ENCODE results near the gene KCNJ3.

KCNJ3 gene

DNA sequence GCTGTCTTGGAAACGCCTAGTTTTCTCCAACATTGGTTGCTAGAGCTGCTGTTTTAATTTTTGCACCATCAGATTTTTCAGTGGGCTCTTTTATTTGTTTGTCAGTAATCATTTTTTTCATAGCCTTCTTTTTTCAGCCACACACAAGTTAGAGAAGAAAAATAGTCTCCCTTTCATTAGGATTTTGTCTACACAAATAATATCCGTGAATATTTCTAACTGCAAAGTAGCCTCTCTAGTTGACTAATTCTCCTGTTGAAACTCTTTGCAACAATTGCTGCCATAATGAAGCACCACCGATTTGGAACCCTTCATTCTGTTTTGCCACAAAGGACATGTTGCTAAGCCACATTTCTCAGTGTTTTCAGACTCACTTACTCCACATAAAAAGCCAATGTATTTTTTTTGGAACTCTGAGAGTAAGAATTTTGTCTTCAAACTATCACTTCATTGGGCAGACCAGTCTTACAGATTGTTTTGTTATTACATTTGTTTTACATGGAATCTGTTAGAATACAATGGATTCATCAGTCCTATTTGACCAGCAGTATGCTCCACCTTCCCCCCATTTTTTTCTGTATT, 9.6 kb downstream of the KCNJ3 start:
- no peak for DNase-seq

DNA sequence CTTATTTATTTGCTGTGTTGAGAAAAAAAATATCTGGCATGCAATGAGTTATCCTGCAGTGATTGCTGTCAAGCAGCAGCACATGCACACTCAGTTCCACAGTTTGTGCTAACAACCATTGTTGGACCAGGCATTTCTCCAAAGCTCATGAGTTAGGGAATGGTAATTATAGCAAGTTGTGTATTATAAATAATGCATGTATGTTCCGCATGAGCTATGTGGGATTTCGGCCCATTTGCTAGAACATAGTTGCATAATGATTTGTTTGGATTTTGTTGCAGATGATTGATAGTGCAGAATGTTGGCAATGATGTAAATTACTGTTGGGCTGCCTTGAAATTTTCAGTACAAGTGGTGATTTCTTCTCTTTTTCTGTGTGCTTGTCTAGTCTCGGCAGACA, 10.7 kb downstream of the KCNJ3 start:
- DNase-seq, result no peak

DNA sequence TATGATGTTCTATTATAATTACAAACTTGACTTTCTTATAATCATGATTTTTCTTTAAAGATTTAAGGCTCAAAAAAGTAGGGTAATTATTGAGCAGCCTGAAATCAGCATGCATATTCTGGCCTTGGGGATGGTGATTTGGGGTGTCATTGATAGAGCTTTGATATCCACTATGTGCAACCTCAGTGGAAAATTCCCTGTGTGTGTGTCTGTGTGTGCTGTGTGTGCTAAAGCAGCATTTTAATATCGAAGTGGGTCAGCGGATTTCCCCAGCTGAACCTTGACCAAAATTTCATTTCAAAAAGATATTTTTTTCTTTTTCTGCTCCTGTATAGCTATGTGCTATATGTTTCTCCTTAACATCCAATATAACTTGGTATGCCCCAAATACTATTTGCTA, 11.6 kb downstream of the KCNJ3 start:
- DNase-seq, result no peak

DNA sequence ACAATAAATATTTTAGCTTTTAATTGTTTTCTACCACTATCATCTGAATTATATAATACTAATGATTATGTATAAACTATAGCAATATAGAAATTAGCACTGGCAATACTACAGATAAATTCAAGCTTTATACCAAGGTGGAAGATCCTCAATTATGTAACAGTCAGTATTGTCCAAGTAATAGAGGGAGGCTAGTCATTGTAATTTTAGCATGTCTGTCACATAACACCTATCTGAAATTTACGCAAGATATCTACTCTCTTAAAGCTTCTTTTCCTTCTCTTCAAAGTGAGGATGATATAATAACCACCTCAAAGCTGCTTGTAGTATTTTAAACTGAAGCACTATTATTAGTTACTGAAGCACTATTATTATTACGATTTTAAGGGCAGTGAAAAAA, 12.2 kb downstream of the KCNJ3 start:
- no peak for DNase-seq

DNA sequence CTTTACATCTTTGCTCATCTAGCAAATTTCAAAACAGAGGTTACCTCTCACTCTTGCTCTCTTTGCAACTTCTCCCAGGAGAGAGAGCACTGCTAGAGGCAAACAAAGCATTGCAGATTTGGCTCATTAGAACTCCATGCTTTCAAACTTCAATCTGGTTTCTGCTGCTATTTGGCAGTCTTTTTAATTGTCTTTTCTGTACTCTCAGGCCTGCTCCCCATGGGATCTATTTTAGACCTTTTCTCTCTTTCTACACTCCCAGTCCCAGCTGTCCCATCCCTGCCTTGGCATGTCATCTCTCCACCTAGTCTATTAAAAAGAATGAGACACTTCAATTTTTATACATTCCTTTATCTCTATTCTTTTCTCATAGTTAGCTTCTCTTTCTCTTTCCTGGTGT, 15.2 kb downstream of the KCNJ3 start:
- DNase-seq, result no peak

DNA sequence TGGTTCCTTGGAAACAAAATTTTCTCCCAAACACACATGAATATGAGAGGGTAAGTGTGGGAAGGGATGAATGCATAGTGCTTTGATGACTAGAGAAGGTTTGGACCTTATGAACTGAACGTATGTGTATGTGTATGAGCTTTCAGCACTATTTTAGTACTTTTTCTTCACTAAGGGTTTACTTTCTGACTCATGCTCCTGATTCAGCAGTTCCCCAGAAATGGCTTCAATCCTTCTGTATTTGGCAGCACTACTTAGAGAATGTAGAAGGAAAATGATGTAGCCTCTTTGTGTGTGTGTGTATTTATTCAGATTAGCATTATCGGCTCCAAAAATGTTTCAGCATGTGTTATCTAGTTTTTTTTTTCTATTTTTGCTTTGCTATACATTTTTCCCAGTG, 22.2 kb downstream of the KCNJ3 start:
- no peak for DNase-seq

DNA sequence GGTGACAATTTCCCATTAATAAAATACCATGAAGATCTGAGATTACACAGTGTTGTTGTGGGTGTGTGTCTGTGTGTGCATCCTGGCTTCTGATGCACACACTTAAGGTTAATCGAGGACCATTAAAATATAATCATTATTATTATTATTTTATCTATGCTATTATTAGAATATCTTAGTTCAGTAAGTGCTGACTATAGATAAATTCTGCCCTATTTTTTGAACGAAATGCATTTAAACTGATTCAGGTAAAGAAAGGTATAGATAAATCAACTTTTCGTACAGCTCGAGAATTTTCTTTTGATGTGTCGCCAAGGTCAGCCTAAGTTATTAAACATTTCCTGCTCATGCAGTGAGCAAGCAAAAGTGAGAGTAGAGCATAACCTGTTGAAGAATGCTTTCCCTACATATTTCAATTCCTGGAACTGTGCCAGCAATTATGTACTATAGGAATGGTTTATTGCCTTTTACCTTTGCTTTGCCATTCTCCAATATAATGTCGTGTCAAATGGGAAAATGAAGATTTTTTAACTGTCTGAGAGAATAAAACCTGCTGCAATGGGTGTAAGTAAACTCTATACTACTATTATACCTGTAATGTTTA, 25.8 kb downstream of the KCNJ3 start:
- DNase-seq, result no peak

DNA sequence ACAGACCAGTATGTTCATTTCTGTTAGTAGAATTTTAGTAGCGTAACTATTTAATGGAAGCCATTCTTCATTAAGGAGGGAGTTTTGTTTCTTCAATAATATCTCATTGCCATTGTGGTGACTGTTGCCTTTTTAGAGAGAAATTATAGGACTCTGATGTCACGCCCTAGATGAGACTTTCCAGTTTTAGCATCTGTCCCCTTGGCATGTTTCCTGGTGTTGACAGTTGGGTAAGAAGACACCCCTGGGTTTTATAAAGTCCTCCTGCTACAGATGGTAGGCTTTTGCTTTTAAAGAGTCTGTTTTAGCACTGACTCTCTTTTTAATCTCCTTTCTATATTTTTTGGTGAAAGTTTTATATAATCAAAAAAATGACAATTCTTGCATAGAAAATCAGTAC, 41.9 kb downstream of the KCNJ3 start:
- DNase-seq, result no peak

DNA sequence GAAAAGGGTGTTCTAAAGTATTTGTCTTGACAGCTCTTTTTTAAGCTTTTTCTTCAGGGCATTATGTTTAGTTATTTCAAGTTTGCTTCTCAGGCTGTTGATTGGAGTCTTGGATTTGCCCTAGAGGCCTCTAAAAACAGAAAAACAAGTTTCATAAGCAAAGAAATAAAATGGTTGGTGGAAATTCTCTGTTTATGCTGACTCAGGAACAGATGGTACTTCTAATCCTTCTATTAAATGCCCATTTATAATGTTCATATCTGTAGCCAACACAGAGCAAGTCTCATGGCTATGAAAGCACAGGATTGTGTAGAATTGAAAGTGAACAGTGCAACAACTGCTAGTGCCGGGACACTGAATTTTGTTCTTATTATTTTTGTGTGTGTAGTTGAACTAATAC, 60.4 kb downstream of the KCNJ3 start:
- no peak for DNase-seq

DNA sequence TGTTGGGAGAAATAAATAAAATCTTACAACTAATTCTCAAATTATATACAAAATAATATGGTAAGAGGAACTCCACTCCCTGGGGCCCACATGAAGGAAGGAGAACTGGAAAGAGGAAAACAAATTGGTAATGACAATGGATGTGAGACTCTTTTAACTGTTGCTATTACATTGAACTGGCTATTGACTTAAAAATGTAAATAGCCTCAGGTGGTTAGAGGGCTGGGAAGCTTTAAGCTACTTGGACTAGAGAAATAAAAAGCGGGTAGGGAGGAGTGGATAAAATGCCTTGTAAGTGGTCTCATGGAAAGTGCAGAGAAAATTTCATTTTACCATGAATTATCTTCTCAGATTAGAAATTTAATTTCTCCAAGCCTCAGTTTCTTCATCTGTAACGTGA, 64.1 kb downstream of the KCNJ3 start:
- DNase-seq, result no peak

DNA sequence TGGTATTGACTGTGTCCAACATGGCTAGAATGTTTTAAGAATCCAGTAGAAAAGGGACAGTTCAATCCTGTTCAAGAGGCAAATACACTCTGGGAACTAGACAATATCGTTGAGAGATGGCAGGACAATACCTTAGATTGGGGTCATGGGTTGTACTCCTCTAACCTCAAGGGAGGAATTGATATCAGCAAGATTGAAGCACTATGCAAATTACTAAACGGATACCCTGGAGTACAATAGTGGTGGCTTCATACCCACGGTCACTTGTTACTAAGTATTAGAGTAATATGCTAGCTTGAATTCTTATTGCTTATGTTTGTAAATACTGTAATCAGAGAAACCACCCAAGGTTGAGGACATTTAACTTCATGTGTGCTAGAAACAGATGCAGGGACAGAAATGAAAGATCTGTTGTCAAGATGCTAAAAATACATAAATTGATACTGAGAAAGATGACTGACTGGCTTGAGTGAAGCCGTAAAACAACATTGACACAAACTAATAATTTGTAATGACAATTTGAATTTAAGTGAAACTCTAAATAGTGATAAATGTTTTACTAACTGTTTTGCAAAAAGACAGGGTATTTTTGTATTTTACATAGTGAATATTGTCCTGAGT, 73.3 kb downstream of the KCNJ3 start:
- no peak for DNase-seq

DNA sequence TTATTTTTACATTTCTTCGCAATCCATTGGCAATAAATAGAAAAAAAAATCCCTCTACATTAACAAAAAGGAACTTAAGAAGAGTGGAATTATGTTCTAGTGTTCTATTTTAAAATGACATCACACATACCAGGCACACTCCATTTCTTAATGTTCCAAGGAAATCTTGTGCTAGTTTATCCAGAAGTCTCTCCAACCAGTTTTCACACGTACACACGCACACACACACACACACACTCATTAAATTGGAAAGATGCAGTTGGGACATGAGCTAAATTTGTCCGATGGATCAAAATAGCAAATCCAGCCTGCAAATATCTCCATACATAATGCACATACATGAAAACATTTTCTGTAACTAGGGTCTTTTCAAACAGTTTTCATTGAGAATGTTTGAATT, 78.3 kb downstream of the KCNJ3 start:
- DNase-seq, result no peak

DNA sequence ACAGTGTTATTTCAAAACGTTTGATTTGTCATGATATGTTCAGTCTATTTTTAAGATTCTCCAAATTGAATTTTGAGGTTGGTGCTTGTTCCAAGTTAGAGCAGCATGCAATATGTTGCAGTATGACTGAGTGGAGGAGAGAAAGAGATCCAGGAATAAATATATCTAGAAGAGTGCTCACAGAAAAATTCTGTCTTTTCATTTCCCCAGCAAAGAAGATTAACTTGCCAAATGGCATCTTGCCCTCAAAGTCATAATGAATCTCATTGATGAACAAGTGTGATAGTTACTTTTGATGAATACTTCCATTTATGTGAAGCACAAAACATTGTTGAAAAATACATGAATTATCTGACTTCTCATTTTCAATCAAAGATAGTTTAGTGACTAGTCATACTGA, 95.9 kb downstream of the KCNJ3 start:
- no peak for DNase-seq

DNA sequence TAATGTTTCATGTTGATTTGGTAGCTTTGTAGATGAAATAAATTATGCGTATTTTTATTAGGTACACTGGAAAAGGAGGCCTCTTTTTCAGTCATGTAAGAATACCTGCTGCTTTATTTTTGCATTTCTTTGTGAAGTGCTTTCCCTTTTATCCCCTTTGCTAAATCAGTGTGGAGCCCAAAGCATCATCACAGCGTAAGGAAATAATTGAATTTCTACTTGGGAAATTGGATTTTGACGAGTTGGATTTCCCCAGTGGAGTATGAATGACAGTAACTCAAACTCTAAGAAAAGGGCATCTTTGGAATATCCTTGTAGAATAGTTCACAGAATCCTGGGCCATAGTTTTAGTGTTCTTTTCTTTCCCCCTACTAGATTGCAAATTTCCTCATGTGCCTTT, 97.2 kb downstream of the KCNJ3 start:
- no peak for DNase-seq

DNA sequence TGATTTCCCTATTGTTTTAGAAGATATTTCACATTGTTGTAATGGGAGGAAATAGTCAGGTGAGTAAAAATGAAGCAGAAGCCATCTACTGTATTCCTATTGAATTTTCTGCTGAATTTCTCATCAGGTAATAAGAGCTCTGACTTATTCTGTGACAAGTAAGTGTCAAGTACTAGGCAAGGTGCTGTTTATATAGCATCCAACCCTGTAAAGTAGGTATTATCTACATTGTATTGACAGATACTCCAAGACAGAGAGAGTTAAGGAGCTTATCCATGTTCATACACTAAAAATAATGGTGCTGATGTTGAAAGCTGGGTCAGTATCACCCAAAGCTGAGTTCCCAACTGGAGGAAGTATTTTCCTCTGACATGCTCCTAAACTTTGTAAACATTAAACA, 106.0 kb downstream of the KCNJ3 start:
- DNase-seq, result no peak

DNA sequence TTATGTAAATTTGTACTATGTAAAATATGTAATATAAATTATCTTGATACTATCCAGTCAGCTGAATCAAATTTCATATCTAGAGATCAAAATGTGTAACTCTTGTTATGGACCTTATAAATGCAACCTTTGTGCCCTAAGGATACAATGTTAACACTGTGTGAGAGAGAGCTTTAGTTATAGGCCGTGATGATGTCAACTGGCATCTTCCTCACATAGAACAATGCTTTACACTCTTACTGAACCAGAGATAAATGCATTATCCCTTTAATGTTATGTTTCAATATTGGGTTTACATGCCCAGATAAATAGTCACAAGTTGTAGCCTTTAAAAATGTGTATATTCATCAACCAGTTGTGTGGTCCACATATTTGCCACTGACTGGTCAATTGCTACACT, 115.1 kb downstream of the KCNJ3 start:
- DNase-seq, result no peak

DNA sequence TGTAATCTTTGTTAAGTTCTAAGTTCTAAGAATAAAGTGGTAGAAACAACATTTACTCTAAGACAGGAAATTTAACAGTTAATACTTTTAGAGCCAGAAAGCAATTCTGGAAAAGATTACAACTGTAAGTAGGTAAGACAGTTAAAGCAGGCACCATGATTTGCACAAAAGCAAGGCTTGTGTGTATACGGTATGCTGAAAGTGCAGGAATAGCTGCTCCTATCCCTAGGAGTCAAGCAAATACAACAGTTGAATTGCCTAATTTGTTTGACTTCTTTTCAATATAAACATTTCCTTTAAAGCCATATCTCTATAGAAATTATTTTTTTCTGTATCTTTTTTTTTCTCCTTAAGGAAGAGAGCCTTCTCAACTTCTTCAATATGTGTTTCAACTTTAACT, 116.4 kb downstream of the KCNJ3 start:
- no peak for DNase-seq

DNA sequence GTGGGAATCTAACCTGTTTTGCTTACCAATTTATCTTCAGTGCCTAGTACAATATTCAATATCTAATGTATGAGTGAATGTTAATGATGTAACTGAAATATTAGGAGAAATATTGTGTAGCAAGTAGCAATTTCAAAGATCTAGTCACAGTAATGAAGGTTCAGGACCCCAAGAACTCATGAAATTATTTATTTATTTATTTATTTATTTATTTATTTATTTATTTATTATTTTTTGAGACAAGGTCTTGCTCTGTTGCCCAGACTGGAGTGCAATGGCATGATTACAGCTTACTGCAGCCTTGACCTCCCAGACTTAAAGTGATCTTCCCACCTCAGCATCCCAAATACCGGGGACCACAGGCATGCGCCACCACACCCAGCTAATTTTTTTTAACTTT, 126.9 kb downstream of the KCNJ3 start:
- no peak for DNase-seq

DNA sequence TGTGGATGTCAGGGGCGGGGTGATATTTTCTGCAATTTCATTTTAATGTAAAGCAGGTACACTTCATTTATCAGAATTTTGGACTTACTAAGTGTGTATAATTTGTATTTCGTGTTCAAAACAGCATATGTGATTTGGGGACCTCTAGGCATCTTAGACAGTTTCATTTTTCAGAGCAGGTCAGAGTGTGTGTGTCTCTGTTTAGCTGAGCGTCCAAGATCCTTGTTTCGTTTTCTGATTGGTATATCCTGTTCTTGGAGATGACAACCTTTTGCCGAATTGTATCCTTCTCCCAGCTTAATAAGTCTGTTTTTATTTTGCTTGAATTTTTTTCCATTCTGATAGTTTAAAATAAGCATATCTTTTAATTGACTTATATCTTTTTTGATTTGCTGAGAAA, 128.3 kb downstream of the KCNJ3 start:
- DNase-seq, result no peak

DNA sequence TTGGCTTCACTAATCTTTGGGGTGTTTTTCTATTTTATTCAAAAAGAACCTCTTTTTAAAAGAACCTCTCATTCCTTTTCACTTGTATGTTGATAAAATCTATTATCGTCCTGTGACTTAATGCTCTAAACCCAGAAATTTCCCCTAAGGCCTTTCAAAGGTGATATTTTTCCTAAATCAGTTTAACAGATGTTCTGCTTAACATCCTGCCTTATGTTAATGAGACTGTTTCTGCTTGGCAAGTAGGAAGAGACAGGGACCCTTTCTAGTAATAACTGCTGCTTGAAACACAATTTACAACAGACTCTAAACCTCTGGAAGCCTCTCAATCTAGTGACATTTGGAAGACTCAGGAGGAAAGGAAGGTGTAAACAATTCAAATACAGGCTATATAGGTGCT, 128.8 kb downstream of the KCNJ3 start:
- no peak for DNase-seq

DNA sequence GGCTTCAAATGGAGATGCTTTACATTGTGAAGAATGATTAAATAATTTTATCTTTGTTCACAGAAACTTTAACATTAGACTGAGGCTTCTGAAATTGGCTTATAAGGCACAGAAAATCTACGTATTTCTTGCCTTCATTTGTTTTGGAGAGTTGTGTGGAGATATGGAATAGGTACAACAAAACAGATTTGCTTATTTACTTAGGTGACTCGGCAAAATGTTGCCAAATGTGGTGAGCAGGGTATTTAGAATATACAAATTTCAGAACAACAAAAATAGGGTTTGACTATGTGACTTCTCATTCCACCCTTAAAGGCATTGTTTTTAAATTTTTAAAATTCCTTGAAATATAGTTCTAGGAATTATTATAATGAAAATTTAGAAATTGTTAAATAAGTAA, 134.2 kb downstream of the KCNJ3 start:
- no peak for DNase-seq

DNA sequence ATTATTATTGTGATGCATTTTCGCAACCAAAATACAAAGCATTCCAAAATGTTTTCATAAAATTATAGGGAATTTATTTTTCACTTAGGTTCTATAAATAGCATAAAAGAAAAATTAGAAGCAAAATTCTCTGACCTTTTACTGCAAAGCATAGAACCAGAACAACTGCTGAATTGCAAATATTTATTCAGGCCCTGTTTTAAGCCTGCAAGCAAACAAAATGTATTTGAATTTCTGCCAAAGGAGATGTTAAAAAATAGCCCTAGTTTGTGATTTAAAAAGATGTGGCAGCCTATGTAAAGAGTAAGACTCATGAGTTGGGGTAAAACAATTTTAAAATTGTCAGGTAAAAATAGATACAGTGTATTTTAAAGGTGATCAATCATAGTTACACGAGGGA, 138.1 kb downstream of the KCNJ3 start:
- no peak for DNase-seq

DNA sequence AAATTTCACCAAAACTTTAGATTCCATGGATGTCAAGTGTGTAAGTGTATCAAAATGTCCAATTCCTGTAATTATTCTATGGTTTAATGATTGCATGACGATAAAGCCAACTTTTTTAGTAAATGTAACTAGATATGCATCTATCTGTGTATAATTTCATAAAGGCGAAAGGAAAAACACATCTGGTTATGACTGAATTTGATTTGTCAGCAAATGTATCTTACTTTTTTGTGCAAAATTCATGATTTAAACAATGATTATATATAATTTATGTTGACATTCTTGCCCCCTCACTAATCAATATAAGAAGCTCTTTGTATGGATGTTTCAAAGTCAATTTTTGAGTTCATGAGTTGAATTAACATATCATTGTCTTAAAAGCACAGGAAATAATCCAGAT, 138.5 kb downstream of the KCNJ3 start:
- DNase-seq, result no peak

DNA sequence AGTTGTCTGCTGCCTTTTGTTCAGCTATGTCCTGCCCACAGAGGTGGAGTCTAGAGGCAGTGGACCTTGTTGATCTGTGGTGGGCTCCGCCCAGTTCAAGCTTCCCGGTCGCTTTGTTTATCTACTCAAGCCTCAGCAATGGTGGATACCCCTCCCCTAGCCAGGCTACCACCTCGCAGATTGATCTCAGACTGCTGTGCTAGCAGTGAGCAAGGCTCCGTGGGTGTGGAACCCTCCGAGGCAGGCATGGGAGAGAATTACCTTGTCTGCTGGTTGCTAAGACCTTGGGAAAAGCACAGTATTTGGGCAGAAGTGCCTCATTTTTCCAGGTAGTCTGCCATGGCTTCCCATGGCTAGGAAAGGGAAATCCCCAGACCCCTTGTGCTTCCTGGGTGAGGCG, 146.0 kb downstream of the KCNJ3 start:
- no peak for DNase-seq

DNA sequence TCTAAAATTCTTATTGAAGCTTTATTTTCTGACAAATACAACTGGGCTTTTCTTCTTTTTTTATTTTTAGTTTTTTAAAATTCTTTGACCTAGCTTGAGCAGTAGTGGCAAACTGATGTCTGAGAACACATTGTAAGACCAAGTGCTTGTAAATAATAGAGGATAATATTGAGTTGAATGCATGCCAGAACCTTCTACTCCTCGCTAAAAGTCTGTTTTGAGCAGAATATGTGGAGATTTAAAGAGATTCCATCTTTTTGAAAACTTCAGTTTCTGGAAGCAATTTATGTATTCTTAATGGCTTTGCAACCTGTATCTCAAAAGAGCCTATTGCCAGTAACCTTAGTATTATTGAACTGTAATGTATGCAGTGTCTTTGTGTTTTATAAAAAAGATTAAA, 148.3 kb downstream of the KCNJ3 start:
- DNase-seq, result no peak
